Left hindlimb (tissue), 1 donor: ENCODE data around the gene NR6A1.

ENCODE experiments used
- DNase-seq: peaks from one replicate; pipeline ENCODE4 v3.0.0-alpha.2; 2018

Gene NR6A1

DNA sequence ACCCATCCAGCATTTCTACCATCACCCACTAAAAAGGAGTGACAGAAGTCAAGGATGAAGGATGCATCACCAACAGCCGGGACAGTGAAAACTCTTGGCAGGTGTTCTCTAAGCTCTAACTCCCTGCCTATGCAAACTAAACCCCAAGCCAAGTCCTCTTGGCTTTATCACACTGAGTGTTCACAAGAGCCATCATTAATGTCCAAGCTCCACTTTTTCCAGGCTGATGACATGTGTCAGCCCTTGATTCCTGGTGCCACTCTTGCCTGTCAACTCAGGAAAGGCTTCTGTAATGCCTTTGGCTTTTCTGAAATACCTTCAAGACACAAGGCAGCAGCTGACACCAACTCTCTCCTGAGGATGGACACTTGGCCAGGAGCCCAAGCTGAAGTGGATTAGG, 86.9 kb downstream of the NR6A1 start:
- DNase-seq: no peak

DNA sequence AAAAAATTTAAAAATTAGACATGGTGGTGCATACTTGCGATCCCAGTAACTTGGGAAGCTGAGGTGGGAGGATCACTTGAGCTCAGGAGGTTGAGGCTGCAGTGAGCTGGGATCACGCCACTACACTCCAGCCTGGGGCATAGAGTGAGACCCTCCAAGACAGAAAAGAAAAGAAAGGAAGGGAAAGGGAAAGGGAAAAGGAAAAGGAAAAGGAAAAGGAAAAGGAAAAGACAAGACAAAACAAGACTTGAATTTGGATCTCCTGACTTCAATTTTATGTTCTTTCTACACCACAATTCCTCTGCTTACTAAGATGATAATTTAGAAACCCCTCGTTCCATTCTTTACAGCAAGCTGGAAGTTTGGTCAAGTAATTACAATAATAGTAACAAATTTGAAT, 88.1 kb downstream of the NR6A1 start:
- no peak for DNase-seq

DNA sequence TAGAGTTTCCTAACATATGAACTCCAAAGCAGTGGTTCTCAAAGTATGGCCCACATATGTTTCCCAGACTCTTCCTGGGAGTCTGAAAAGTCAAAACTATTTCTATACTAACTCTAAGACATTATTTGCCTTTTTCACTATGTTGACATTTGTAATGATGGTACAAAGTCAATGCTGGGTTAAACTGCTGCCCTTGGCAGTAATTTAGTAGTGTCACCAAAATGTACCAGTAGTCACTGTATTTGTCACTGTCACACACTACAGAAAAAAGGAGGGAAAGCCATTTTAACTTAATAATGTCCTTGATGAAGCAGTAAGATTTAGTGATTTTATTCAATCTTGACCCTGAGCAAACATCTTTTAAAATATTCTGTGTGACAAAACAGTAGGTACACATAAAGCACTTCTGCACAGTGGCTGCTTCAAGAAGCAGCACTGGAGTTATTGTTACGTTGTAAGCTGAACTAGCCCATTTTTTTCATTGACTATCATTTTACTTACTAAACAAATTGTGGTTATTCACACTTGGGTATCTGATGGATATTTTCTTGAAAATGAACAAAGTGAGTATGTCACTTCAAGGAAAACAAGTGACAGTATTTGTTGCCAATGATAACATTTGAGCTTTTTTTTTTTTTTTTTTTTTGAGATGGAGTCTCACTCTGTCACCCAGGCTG, 90.3 kb downstream of the NR6A1 start:
- no peak for DNase-seq

DNA sequence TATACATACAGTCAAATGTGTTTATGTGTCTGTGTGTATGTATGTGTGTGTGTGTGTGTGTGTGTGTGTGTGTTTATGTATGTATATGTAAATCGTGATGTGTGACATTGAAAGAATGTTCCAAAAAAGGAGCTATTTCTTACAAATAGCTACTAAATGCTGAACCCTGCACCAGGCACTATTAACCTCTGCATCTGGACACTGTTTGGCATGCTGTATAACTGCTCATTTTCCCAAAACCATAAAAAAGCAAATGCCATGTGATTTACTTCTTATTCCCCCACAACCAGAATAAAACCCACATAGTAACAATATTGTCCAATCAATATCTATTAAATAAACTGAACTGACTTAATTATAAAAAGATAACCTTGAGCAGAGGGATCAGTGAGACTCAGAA, 91.1 kb downstream of the NR6A1 start:
- DNase-seq: no peak

DNA sequence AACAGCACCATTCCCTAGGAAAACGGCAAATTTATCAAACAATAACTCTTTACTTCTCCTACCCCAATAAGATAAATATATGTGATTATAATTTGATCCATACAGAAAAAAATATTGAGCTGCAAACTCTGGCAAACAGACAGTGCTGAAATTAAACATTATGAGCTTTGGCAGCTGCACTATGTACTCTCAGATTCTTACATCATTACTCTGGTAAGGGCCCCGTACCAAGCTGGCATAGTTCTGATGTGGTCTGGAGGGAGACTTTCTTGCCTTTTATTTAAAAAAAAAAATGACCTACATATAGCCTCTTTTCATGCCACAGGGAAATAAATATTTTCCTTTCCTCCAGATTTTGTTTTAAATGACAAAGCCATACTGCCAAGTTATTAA, 95.0 kb downstream of the NR6A1 start:
- peak; percentile 43 for DNase-seq

DNA sequence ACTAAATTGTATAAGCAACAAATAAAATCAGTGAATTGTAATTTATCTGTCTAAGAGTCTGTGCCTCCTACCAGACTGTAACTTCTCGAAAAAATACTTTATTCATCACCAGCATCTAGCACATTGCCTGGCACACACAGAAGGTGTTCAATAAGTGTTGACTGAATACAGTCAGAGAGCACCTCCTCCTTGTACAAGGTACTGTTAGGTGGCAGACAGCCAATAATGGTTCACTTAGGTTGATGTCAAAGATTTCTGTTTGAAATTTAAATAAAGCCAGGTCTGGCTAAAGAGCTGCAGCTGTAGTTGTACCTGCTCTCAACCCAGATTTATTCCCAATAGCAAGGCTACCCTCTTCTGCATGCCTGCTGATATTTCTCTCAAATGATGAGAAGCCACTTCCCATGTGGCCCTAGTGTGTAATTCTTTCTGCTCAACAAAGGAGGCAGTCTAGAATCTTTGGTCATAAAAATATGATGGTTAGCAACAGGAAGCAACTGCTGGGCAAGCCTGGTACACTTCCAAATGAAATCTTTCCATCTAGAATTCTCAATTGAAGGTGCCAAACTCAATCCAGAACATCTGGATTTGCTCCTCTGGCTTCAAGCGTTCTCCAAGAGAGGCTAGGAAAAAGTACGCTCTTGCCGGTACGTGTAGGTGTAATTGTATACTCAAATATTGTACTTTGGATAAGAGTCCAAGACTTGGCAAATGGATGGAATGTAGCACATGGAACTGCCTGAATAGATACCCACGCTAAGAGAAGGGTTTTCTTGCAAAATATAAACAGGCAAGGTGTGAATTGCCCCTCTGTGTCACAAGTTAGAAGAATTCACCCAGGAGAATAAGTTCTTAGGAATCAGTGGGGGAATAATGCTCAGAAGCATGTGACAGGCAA, 95.6 kb downstream of the NR6A1 start:
- peak; percentile 29 for DNase-seq

DNA sequence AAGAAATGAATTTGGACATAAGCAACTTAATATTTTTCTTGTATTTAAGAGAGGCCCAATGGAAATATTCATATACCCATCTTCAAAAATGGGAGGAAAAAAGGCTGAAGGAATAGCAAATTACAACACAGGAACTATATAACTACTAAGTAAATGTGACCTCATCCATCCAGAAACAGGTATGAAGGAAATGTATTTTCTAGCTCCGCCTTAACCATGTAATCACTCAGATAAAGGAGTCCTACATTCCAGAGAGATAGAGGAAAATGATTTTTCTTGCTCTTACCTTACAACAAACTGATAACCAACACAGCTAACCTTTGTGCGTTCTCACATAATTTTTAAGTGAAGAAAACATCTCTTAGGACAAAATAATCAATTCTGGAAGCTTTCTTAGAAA, 96.5 kb downstream of the NR6A1 start:
- no peak for DNase-seq

DNA sequence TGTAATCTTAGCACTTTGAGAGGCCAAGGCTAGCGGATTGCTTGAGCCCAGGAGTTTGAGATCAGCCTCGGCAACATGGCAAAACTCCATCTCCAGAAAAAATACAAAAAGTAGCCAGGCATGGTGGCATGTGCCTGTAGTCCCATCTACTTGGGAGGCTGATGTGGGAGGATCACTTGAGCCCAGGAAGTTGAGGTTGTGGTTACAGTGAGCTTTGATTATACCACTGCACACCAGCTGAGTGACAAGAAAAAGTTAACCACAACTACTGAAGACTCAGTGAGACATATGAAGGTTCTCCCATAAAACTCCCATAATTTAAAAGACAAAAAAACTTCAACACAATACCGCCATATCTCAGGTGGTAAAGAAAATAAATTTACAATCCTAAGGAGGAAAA, 98.0 kb downstream of the NR6A1 start:
- no peak for DNase-seq

DNA sequence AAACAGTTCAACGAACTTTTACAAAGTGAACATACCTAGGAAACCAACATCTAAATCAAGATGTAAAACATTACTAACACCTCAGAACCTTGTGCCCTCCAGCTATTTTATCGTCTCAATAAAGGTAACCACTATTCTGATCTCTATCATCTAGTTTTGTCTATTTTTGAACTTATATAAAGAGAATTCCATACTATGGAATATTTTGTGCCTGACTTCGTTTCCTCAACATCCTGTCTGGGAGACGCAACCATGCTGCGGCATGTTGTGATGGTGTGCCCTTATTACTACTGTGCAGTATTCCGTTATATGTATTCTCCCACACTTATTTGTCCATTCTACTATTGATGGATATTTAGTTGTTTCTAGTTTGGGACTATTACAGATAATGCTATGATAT, 99.2 kb downstream of the NR6A1 start:
- DNase-seq: no peak

DNA sequence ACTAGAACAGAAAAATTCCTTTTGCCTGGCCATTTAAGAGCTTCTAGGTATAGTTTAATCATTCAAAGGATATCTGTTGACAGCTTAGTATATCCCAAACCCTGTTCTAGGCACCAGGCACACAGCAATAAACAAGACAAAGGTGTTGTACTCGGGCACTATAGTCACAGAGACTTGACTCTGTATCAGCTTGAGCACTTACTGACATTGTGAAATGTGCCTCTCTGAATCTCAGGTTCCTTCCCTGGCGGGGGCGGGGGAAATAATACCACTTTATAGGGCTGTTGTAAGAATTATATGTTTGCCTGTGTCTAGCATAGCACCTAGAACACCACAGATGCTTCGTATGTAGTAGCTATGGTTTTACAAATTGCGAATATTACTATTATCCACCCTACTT, 104.5 kb downstream of the NR6A1 start:
- no peak for DNase-seq

DNA sequence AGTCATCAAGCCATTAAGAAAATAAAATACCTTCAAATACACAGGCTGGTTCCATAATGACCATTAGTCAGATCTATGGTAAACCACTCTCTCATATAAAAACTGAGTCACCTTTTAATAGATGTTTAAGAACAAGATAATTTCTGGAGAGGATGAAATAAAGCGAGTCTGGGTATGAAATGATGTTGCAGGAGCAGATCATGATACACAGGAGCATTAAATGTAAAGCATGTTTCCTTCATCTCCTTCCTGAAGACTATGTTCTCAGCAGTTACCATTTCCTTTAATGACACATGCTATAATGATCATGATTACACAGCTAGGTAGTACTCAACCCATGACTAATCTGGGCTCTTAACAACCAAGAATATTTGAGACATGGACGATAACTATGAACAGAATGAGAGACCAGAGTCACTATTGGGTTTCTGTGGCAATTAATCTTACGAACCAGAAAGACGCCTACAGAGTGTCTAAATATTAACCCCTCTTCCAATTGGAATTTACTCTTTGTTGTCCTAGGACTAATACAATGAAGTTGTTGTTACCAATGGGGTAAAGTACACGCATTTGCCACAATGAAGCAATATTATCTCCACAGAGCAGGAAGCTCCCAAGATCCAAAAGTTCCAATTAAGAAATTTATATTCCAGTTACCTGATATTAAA, 105.6 kb downstream of the NR6A1 start:
- no peak for DNase-seq

DNA sequence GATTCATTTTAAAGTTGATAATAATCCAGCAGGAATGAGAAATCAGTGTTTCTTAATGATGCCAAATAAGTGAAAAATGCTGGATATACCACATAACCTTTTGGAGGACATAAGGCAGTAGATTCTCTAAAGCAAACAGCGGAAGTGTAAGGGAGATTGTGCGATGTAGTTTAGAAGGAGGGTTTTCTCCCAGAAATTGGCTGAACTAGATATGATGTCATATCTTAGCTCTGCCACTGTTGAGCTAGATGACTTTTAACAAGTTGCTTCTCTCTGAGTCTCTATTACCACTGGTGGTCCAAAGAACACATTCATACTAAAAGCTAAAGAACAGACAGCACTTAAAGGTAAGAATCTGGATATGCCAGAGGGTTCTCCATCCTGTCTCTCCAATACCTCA, 107.0 kb downstream of the NR6A1 start:
- DNase-seq: no peak

DNA sequence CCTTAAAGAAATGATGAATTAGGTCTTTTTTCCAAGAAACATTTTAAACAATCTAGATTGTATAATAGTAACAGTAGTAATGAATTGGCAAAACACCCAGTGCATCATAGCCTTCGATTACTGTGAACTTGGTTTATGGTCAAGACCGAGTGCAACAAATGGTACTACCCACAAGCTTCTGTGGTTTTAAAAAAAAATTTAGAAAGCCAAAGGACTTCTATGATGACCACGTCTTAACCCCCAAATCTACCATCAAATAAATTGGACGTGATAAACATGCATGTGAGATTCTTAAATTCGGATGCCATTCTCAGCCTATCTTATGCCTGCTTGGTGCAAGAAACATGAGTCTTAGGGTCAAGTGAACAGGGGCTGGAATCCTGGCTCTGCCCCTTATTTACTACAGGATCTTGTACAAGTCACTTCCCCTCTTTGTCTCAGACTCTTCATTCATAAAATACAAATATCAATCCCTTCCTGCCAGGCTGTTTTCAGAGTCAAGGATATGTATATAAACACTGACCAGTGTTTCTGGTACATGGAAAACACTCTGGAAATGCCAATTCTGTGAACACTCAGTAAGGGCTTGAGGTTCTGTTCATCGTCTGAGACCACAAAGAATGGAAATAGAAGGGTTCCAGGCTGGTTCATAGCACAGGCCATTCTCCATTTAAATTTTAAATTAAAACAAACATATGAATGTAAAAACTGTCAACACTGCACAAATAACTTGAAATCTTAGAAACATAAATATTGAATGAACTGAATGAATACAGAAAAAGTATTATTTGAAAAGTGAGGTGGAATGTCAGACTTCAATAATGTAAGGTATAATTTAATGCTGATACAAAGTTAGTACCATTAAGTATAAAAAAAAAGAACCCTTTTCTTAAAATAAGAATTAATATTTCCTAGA, 107.8 kb downstream of the NR6A1 start:
- no peak for DNase-seq

DNA sequence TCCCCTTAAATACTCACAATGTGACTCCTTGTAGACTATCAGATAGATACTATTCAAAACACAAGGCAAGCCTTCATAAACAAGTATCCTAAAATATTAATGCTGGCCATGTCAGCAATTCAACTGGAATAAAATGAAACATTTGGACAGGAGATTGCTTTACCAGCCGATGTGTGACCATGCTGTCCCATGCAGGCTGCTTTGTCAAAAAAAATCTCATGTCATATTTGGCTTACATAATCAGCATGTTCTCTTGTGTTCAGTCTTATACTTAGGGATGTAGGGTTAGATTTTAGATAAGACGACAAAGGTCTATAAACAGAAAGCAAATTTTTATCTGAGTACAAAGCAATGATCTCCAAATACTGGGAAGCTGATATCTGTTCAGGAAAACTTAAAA, 108.5 kb downstream of the NR6A1 start:
- DNase-seq: no peak

DNA sequence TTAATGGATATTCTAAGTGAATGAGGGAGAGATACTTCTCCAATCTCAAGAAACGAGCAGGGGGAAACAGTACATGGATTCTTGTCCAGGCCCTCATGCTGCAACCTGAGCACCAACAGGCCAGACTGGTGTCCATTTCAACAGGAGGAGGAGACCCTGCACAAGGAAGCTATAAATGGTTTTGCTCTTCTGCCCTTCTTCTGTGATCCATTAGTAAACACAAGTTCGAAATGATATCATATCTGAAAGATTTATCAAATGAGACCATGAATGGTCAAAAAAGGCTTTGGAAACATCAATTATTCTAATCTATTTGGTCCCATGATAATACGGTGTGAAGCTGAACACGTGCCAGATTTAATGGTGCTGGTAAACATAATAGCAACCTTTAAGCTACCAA, 109.8 kb downstream of the NR6A1 start:
- DNase-seq: no peak

DNA sequence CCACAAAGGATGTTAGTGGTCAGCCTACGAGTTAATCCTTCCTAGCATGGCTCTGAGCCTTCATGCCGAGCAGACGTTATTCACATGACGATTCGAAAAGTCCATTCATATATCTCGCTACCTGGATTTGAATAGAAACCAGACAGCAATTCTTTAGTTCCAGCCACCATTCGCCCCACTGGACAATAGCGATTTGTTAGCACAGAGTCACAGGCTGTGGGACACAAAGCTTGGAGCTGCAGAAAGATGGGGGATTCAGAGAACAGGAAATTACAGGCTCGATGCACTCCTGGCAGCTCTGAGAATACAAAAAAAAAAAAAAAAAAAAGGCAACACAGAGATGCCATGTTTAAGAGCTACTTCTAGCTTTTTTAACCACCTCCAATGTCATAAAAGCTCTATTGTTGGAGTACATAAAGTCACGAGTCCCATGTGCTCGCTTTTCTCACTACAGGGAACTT, 110.7 kb downstream of the NR6A1 start:
- peak; percentile 72 for DNase-seq

DNA sequence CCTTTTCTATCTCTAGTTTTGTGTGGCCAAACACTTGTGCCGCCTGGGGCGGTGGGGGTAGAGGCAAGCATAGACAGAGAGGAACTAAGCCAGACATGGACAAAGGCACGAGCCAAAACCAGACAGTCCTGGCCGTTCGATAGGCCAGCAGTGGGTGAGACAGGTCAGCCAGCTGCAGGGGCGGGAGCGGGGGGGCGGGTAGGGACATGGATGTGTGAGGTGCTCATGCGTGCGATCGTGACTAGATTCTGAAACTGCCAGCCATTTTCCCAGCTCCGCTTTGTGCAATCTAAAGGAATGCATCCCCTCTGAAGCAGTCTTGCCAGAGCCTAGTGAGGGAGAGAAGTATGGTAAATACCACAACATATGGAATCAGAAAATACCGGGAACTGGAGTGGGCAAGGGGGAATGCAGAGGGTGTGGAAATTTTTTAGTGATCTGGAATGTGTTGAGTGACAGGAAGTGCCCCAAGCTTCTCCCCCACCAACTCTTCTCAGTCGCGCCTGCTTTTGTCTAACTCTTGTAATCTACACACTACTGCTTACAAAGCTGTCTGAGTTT, 111.9 kb downstream of the NR6A1 start:
- DNase-seq: peak; percentile 94

DNA sequence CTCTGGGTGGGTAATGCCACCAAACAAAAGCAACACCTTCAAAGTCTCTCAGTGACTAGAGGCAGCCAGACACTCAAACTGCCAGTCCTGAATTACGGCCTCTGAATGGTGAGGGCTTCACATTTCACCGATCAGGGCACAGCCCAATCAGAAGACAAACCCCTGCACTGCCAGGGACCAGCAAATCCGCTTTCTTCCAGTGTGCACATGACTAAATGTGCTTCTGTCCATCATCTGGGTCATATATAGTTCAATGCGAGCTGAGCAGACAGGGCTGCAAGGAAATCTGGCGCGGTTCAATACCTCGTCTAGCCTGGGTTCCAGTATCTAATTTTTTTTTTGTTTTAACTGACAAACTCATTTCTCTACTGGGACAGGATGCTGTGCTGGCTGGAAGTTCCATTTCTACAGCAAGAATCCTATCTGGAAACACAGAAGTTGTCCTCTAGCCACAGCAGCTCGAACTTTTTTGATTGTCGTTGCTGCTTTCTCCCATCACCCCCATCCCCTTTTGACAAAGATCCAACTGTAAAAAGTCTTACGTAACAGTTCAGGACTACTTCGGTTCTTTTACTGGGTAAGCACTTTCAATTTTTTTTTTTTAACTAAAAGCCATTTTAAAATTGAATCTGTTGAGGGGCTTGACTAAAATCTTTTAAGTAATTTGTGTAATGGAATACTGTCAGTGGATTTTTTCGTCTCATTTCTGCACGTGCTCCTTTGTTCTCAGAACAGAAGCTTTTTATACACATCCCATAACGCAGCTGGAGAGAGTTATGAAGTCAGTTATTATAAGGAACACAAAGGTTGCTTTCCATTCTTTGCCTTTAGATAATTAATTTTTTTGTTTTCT, 112.7 kb downstream of the NR6A1 start:
- peak; percentile 92 for DNase-seq

DNA sequence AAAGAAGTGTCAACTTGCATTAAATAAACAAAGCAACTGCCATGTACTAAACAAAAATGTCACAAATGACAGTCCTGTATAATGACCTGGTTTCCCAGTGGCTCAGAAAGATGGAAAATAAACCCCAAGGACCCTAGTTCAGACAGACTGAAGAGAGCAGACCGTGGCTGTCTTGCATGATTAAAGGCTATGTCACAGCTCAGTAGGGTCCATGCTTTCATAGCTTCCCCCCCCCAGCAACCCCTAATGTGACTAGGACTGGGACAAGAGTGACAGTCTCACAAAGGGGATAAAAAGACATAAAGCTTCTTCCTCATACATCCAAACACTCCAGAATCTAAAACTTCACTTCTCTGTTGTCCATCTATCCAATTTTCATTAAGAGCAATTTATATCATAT, 113.6 kb downstream of the NR6A1 start:
- DNase-seq: no peak

DNA sequence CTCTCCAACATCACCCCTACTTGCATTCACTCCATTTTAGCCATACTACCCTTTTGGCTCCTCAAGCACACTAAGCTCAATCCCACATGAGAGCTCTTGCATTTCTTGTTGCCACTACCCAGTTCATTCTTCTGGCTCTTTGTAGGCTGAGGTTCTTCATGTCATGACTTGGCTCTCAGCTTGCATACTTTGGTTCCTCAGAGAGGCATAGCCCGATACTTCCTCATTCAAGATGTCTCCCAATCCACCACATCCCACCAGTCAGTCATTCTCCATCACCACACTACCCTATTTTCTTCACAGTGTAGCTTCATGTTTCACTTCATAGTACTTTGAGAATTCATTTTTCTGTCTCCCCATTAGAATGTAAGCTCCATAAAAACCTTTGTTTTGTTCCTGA, 116.7 kb downstream of the NR6A1 start:
- no peak for DNase-seq

DNA sequence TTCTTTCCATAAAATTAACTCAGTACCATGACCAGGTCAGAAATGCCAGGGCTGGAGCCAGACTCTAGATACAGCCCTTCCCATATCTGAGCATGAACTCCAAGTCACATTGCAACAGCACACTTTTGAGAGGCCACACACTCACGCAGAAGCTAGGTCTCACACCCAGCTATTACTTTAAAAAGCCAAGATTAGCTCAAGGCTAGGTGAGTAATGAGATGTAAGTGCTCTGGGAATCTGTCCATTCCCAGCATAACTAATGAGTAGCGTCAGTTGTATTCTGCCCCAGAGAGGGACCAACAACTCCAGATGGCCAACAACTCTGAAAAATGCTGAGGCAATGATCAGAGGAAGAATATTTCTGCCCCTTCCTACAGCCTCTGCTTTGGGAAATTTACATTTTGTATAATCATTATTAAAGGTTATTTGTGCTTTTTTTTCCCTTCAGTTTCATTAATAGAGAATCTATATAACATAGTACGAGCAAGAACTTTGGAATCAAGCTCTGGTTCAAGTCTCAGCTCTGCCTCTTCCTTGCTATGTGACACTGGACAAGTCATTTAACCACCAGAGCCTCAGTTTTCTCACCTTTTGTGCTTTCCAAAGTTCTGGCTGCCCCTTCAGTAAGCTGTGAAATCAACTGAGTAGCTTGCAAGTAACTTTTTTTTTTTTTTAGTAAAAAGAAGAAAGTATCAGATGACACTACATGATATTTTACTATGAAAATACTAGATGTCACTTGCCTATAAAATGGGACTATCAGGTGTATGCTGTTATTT, 118.3 kb downstream of the NR6A1 start:
- DNase-seq: no peak
